ENCODE results near the gene APOL6. TPM values are rescaled to one million over a fixed set of nuclear protein-coding genes. Genes with fewer than 3 reads are reported as not detected.

Gene APOL6
- 6.5 and 11.3 TPM in 2 replicates for total RNA-seq

GRCh38 chr22:35648066-35649025, at the start of gene APOL6:
Gene APOL6, plus strand, starts transcription at chr22:35648446. Its CDS starts 7,980 bp downstream, at chr22:35656426.

GRCh38 chr22:35617137-35617755, 31.0 kb upstream of the APOL6 start, which contains the start of gene MB:
Gene MB, minus strand, starts transcription at chr22:35617329. Its CDS starts 72 bp downstream, at chr22:35617257.

GRCh38 chr22:35717572-35717971, 69.3 kb downstream of the APOL6 start, which contains the start of gene APOL5:
Gene APOL5, plus strand, starts transcription at chr22:35717872. Its CDS starts 0 bp downstream, at chr22:35717872.

Other genes with a start within 250 kb of the APOL6 start
- 75.6 and 78.4 TPM in 2 replicates for gene MCM5, start 248.3 kb upstream of the APOL6 start, total RNA-seq
- not detected in 2 replicates for gene RASD2, start 107.6 kb upstream of the APOL6 start, total RNA-seq
- gene MB, start 31.1 kb upstream of the APOL6 start, total RNA-seq = not detected in 2 replicates
- gene APOL5, start 69.4 kb downstream of the APOL6 start, total RNA-seq = not detected in 2 replicates